HFF-Myc (cell line): Measurements from ENCODE around the gene STK11IP.

ENCODE experiments used
- DNase-seq: peaks from one replicate; pipeline ENCODE4 v3.0.0-alpha.2; 2011; ENCODE audit warnings: low read depth; ENCODE audit errors: extremely low read depth
- H3K4me3 ChIP-seq: replicated peaks from 2 replicates; pipeline ENCODE4 v1.5.1; 2011; ENCODE audit warnings: low read depth, mild to moderate bottlenecking, control low read depth, low read length
- CTCF ChIP-seq: IDR thresholded peaks from 2 replicates; pipeline ENCODE4 v1.5.1; 2012; ENCODE audit warnings: mild to moderate bottlenecking, low read depth, low read length, control low read depth; ENCODE audit errors: missing control alignments

The STK11IP gene

GRCh38 chr2:219611866-219612576 lies 14.4 kb downstream of the STK11IP start:
- no peak for TF ChIP-seq CTCF
- DNase-seq = no peak
- no peak overlapping the region for H3K4me3 ChIP-seq

- no peak overlapping the region for H3K4me3 ChIP-seq
- no peak for TF ChIP-seq CTCF
- DNase-seq = no peak
Observed at GRCh38 chr2:219612577-219613286, 15.1 kb downstream of the STK11IP start.

- no peak for DNase-seq
- H3K4me3 ChIP-seq = no peak overlapping the region
- no peak for TF ChIP-seq CTCF
Observed at GRCh38 chr2:219613461-219614070, 15.9 kb downstream of the STK11IP start.

GRCh38 chr2:219614076-219614860 lies 16.6 kb downstream of the STK11IP start:
- no peak for DNase-seq
- no peak for TF ChIP-seq CTCF
- H3K4me3 ChIP-seq = no peak overlapping the region

GRCh38 chr2:219615036-219615435 lies 17.4 kb downstream of the STK11IP start:
- no peak for DNase-seq
- TF ChIP-seq CTCF = no peak
- no peak overlapping the region for H3K4me3 ChIP-seq

GRCh38 chr2:219615894-219616293 lies 18.2 kb downstream of the STK11IP start:
- H3K4me3 ChIP-seq = no peak overlapping the region
- TF ChIP-seq CTCF = no peak
- DNase-seq = no peak
